ENCODE results near the gene AAK1. TPM values are rescaled to one million over a fixed set of nuclear protein-coding genes. Genes with fewer than 3 reads are reported as not detected.
A peak's percentile ranks its signal among the peaks of the same experiment; 100 is the strongest.
"Not testable (repeated sequence)": the region's sequence is repeated elsewhere in the genome, so short reads cannot be mapped to it uniquely, and the experiment has no call there.

Gene AAK1
- total RNA-seq, 1 donor from 2014 or later = 23.8 TPM

DNA sequence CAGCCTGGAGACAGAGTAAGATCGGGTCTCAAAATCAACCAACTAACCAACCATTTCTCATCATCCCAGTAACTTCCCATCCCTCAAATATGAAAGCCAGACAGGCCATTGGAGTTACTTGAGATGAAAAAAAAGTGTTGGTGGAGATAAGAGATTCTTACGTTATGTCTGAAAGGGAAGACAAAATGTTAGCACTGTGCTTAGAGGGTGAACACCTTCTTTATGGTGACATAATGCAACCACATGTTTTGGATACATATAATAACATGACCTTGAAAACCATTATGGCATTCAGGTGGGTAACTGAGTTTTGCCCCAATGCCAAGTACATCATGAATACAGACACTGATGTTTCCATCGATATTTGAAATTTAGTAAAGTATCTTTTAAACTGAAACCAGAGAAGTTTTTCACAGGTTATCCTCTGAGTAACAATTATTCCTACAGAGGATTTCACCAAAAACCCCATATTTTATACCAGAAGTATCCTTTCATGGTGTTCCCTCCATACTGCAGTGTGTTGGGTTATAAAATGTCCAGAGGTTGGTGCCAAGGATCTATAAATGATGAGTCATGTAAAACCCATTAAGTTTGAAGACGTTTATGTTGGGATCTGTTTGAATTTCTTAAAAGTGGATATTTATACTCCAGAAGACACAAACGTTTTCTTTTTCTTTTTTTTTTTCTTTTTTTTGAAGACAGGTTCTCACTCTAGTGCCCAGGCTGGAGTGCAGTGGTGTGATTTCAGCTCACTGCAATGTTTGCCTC lies 45.5 kb downstream of the AAK1 start:
- no peak for DNase-seq

DNA sequence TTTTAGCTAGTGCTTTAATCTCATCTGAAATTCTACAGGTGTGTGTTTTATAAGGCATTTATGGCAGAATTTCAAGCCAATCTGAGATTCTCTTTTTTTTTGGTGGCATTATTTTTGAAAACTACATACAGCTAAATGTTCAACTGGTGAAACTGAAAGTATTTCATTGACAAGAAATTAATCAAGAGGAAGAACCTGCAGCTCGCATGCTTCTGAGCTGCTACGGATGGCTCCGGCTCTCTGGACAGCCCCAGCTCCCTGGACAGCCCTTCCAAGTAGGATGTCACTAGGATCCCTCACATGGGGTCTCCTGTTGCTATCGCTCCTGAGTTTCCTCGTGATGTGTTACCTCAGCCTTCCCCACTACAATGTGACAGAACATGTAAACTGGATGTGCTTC lies 46.4 kb downstream of the AAK1 start:
- DNase-seq = no peak

DNA sequence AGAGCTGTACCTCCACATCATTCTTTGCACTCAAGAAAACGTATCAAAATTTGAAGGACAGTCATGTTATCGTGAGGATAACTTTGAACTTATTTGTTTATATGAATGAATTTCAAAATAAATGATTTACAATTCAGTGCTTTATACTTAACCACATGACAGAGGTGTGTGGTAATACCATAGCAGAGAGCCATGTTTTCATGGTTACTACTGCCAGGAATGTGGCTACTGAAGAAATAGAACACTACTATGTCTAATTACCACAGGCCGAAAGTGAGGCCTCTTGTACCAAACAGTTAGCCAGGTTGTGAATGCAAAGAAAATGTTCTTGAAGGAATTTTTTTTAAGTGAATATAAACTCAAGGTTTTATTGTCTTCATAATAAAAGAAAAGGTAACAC lies 49.2 kb downstream of the AAK1 start:
- DNase-seq = no peak

DNA sequence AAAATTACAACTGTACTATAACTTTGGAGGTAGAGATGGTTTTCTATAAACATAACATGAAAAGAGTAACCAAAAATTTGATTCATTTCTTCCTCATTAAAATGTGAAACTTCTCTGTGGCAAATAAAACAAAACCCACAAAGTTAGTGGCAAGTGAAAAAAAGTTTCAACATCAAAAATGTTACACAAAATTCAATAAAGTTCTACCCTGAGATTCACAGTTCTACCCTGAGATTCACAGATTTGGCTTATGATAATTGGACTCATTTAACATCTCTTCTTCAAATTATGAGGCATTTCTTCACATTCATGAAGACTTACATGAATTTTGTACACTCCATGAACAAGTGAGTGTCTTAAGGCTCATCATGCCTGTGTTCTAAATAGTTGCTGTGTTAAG lies 51.0 kb downstream of the AAK1 start:
- DNase-seq = no peak

DNA sequence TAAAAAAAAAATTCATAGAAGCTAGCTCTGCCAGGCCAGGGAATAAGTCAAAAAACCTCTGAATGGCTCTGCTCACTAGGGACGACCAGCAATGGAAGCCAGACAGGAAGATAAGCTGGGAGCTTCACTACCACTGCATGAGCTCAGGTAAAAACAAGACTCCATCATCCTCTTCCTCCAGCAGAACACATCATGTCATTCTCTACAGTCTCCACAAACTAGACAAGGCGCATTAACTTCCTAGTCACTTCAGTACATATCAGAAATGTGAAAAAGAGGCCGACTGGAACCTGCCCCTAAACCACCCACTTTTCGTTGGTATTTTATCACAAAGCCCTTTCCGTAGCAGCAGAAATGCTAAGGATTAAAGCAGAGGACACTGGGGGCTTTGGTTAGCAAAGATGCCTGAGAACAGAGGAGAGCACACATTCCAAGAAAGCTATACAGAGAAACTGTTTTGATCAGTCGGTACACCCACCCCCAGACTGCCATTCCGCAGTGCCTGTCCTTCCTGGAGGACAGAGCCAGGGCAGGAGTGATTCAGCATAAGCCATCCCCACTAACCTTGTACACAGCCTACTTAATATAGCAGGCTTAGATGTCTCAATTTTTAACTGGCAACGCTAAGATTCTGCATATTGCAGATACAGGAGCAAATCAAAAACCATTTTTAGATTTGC lies 53.4 kb downstream of the AAK1 start:
- DNase-seq = peak; percentile 38

DNA sequence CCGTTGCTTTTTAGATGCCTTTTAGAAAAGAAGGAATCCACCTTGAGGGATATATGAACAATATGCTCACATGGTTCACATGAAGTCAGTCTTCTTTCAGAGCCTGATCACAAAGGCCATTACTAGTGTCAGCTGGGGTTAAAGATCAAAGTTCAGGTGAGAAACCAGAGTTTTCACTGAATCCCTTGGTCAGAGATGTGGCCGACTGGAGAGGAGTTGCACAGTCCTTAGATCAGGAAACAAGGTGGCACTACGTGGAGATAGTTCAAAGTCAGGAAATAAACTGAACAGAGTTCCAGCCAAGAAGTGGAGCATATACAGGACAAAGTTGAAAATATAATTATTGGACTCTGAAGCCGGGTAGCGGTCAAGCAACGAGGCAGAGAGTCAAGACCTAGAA lies 54.6 kb downstream of the AAK1 start:
- no peak for DNase-seq

DNA sequence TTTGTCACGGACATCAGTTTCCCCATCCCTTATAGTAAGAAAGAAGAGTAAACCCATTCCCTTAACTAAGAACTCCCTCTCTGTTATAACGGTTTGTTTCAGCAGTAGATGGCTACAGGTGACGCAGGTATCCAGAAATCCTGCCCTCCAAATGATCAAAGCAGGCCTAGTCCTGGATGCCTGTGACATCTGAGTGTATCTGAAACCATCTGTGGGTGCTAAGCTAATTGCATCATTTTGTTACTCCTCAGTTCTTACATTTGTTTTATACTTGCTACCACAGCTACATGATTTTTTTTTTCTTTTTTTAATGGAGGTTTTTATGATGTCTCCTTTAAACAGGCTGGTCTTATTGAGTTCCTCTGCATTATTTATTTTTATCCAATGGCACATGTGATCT lies 55.1 kb downstream of the AAK1 start:
- DNase-seq = no peak

DNA sequence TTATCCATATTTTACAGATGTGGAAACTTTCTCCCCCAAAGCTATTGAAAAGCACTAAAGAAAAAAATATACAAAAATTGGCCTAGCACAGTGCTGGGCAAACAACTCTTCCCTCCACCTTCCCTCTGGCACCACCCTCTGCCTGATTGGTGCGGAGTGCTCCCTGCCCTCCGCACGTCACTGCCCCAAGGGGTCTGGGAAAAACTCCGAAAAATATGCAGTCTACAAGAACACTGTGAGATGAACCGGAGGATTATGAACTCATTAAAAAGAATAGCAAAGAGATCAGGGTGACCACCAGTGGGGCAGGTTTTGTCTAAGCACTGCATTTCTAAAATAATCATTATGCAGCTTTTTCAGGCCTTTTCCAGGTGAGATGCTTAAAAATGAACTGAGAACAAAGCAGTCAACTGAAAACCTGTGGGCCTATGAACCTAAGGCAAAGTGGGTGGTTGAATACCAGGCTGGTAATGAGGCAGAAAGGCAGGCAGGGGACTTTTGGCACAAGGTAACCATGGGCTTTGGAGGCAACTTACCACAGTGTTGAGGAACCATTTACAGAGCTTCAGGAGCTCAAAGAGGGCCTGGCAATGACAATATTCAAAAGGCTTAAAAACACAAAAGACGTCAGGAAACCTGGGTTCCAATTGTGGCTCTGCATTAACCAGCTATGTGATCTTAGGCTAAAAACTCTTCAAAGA lies 57.5 kb downstream of the AAK1 start:
- DNase-seq = no peak

DNA sequence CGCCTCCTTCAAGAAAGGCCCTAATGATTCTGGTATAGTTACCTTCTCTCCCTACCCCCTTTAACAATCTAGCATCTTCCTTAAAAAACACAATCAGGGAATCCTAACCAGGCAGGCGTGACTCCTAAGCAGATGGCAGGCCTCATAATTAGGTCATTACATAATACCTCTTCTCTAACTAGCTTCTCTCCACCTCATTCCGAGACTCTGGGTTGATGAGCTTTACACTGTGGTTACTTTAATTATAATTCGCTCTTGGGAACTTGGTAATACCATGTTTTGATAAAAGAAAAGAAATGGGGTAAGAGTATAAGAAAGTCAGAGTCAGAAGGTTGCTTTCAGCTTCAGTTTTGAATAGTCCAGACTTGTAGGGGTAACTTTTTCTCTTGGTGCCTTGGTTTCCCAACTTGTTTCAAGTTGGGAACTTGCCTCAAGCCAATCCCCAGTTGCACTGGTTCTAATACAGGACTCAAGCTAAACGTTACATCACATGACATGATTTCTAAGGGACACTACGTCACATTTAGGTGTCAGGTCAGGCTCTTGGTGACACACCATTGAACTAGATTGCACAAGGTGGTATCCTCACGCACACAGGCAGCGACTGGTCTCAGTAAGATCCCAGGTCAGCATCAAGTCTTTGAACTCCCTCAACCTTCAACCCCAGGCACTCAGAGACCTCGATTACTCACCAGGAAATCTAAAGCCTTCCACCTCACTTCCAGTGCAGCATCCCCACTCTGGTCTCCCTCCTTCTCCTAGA lies 59.2 kb downstream of the AAK1 start:
- DNase-seq = no peak

DNA sequence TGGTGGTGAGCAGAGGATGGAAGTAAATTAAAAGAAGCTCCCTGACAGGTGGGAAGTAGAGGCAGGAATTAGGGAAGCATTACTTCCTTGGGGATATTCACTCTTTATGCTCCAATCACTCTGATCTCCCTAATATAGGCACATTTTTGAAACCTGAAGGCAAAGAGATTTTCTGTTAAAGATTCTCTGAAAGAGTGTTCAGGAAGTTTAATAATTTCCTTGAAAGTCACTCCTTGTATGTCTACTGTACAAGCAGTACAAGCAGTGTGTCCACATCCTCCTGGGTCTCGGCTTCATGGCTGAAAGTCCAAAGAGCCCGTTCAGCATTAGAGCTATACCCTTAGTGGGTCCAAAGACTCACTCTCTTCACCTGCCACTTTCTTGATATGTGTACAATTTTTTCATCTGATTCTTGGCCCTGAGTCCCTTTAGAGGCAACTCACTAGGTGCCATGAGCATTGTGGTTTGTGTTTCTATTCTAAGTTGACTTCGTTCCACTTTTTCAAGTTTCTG lies 60.2 kb downstream of the AAK1 start:
- DNase-seq = no peak

DNA sequence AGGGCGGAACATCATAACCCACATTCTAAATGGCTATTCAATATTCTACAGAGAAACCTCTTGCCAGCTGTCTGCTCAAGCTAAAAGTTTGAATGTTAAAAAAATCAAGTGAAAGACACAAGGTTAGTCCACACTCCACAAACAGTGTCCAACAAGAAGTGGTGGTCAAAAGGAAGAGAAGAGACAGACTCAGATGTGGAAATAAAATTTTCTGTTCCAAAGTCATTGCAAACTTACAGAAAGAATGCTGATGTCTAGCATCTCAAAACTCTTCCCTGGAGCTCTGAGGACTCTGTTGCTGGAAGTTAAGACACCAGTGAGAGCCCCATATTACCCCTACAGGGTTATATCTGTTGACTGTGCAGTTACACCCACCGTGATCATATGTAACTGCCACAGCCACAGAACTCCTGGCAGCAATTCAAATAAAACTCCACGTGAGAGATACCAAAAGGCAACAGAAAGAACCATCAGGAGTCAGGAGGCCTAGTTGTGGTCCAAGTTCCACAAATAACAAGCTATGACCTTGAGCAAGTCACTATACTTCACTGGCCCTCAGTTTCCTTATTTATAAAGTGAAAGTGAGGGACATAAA lies 60.9 kb downstream of the AAK1 start:
- DNase-seq = peak; percentile 24

DNA sequence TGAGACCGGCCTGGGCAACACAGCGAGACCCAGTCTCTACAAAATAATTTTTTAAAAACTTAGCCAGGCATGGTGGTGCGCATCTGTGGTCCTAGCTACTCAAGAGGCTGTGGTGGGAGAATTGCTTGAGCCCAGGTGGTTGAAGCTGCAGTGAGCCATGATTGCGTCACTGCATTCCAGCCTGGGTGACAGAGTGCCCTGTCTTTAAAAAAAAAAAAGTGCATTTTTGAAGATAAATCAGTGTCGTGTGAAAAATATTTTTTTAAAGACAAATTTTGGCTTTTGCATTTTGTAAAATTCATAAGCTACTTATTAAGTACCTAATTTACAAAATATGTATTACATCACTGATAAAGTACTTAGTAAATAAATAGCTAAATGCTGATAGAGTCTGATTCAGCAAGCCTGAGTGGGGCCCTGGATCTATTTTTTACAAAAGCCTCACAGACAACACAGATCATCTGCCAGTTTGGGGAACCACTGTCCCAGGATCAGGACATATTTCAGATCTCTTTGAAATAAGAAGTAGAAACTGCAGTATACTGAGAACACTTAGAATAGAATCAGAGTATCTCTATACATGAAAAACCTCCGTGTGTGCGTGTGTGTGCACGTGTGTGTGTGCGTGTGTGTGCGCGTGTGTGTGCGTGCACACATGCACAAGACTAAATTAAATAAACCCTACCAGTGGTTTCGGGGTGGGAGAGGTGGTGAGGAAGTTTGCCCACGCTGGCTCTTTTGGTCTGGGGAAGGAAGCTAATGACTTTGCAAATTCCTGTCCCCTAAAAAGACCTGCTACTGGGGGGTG lies 61.6 kb downstream of the AAK1 start:
- no peak for DNase-seq

DNA sequence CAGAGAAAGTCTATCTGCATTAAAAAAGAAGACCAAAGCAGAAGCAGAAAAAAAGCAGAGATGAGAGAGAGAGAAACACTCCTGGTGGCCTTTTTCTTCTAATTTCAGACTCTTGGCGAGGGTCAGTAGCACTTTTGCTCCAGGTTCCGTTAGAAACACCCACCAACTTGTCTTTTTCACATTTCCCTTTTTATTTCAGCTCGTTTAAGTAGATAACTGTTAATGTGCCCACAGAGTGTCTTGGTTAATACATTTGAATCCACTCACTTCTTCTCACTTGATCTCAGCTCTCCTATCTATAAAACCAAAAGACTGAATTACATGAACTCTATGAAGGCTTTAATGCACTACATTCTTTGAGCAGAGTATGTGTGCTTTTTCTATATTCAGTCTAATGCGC lies 63.1 kb downstream of the AAK1 start:
- DNase-seq = no peak

DNA sequence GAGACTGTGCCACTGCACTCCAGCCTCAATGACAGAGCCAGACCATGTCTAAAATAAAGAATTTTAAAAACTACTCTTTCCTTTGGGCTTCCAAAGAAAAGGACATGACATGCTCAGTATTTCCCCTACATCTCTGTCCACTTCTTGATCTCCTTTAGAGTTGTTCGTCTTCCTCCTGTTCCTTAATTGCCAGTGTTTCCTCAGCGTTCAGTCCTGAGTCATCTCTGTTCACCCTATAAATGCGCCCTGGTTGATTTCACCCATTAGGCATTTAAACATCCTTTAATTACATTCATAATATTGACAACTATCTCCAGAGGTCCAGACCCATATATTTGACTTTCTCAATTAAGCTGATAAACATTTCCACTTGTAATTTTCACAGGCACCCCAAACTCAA lies 64.0 kb downstream of the AAK1 start:
- peak; percentile 32 for DNase-seq

DNA sequence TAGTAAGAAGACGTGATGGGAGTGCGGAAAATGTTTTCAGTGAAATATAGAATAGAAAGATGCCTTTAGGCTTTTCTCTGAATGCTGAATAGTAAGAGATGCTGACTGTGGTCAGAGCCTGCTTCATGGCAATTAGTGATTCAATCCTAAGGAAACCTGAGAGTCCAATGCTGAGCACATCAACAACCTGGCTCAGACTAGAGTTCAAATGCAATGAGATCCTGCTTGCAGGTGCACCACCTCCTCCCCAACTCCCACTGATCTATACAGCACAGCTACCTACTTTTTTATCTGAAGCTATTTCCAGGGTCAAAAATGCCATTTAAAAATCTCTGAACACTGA lies 65.4 kb downstream of the AAK1 start:
- DNase-seq = no peak

DNA sequence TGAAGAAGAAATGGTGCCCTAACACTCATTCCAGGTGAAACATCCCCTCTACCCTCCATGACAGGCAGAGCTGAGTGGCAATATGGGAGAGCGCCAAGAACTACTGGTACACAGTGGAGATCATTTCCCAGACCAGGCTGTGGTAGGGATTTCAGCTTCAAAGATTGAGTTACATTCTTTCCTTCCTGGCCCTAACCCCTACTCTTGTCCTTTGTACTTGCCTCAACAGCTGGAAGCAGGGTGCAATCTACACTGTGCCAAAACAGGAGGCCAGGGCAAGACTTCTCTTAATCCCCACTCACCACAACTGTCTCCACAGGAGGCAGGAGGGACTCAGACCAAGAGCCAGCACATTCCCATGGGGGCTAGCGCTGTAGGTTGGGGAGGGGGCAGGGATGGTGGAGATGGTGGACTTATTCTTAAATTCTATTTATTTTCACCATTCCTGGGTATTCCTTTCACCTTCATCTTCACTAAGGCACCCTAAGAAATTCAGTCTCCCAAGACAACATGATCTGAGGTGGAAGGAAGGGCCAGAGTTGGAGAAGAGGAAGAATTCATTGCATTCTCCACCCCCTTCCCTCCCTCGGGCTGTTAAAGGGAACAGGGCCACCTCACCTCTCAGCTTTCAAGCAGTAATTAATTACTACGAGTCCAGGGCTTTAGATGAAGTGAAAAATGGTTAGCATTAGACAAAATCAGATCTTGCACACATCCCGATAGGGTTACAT lies 65.9 kb downstream of the AAK1 start:
- DNase-seq = no peak

DNA sequence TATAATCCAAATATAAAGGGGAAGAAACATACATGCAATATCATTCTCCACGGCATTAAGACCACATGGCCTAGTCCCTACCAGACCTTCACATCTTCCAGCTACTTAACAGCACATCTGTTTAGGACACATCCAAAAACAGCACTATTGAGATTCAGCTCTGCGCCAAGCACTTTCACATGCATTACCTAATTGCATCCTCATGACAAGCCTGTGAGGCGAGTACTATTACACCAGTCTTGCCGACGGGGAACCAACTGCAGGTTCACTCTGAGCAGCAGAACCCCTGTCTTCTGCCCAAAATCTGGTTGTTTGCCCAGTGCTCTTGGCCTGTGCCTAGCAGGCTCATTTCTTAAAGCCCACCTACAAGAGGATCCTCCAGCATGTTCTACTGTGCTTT lies 66.7 kb downstream of the AAK1 start:
- no peak for DNase-seq

DNA sequence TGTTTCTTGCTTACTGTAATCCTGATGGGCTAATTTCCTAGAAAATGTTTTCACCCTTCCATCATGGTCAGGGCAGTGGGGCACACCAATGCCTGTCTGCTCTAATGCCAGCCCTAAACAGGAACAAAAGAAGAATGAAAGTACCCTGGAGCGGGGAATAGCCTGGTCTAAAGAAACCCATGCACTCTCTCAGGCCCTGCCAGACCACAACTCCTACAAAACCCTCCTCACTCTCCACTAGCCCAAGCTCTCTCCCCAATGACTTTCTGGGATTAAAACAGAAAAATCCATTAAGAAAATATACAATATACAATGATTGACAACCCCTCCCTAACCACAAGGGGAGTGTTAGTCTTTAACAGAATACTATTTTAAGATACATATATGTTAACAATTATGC lies 67.6 kb downstream of the AAK1 start:
- DNase-seq = no peak

DNA sequence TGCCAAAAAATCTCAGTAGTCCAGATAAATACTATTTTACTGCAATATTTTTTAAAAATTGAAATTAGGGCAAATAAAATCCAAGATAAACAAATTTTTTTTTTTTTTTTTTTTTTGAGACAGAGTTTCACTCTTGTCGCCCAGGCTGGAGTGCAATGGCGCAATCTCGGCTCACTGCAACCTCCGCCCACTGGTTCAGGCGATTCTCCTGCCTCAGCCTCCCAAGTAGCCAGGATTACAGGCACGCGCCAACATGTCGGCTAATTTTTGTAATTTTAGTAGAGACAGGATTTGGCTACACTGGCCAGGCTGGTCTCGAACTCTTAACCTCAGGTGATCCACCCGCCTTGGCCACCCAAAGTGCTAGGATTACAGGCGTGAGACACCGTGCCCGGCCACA lies 68.2 kb downstream of the AAK1 start:
- DNase-seq = not testable (repeated sequence)

DNA sequence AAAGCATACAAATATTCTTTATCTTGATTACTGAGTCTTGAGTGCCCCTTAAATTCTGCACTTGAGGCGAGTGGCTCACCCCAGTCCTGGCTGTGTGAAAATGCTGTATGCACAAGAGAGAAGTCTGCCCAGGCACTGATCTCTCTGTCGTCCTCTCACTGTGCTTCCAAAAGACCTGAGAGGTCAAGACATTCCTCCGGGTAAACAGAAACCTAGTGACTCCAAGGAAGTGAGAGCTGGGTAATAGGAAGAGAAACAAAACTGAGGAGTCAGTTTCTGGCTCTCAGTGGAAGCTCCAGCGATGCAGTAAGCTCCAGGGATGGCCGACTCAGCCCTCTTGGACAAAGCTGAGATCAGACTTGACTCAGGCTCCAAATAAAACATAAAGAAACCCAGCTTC lies 70.9 kb downstream of the AAK1 start:
- DNase-seq = peak; percentile 32

DNA sequence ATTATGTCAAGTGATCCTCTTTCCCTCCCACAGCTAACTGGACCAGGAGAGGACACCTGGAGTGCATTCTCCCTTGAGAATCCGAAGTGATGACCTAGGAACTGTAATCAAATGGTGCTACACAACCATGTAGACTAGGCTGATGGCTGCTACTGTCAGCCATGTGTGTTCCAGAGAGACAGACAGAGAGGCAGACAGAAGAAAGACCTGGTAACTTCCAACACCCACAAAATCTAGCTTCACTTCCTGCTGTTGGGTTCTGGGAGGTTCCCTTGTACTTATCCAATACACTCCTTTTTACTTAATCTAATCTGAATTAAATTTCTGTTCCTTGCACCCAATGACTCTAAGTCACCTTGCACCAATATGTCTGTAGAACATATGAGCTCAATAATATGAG lies 72.3 kb downstream of the AAK1 start:
- no peak for DNase-seq

Data from dermis blood vessel endothelial cell (primary cell).